Measurements from ENCODE around the gene SORCS2.

SORCS2 gene

DNA sequence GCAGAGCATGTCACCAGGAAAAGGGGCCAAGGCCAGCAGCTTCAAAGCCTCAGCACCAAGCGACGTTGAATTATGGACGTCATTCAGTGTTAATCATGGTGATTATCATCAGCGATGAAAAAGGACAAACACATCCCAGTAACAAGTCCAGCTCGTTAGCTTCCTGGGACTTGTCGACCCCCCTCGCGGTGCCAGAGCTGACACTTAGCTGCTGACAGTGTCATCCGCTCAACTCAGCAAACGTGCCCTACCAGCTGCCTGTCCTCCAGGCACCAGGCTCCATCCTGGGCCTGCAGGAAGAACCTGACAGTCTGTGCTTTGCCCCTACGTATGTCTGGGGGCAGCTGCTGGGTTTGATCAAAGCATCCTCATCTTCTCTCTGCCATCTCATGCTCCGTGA lies 379.4 kb downstream of the SORCS2 start:
- no peaks in the 10 kb centered on the region for H3K9me2 ChIP-seq (replicated peaks; ENCODE audit: control insufficient read depth, low read length)
- H3K27ac ChIP-seq (ENCODE audit: low read depth, low read length): no peak overlapping the region
- H3F3A ChIP-seq (ENCODE audit: control insufficient read depth, insufficient read depth): no peaks in the 10 kb centered on the region
- no peaks in the 10 kb centered on the region for H3K27me3 ChIP-seq (ENCODE audit: control insufficient read depth, low read length)
- H4K20me1 ChIP-seq (ENCODE audit: control insufficient read depth, insufficient read depth, low read depth, low read length): no peaks in the 10 kb centered on the region
- H3K9me3 ChIP-seq (ENCODE audit: control insufficient read depth, insufficient read depth, low read length): peaks cover 8% of the 10 kb centered on the region; the same call in 1 of the 2 replicates
- no peaks in the 10 kb centered on the region for H3K36me3 ChIP-seq (ENCODE audit: control insufficient read depth, low read length)
- TF ChIP-seq, protein P1, sequence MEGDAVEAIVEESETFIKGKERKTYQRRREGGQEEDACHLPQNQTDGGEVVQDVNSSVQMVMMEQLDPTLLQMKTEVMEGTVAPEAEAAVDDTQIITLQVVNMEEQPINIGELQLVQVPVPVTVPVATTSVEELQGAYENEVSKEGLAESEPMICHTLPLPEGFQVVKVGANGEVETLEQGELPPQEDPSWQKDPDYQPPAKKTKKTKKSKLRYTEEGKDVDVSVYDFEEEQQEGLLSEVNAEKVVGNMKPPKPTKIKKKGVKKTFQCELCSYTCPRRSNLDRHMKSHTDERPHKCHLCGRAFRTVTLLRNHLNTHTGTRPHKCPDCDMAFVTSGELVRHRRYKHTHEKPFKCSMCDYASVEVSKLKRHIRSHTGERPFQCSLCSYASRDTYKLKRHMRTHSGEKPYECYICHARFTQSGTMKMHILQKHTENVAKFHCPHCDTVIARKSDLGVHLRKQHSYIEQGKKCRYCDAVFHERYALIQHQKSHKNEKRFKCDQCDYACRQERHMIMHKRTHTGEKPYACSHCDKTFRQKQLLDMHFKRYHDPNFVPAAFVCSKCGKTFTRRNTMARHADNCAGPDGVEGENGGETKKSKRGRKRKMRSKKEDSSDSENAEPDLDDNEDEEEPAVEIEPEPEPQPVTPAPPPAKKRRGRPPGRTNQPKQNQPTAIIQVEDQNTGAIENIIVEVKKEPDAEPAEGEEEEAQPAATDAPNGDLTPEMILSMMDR (IDR thresholded peaks at IDR 0.05; ENCODE audit: low read depth, low read length, poor library complexity, severe bottlenecking): no peak
- TF ChIP-seq EZH2phosphoT487 (IDR thresholded peaks at IDR 0.05; ENCODE audit: borderline replicate concordance, low read length): no peak
- no peaks in the 10 kb centered on the region for H3K79me2 ChIP-seq (ENCODE audit: control insufficient read depth, low read length)
- no peak overlapping the region for H3K4me3 ChIP-seq (ENCODE audit: low read length)
- H3K4me1 ChIP-seq (ENCODE audit: control insufficient read depth, low read length): no peaks in the 10 kb centered on the region
- no peak overlapping the region for H3K4me2 ChIP-seq (ENCODE audit: low read length)

DNA sequence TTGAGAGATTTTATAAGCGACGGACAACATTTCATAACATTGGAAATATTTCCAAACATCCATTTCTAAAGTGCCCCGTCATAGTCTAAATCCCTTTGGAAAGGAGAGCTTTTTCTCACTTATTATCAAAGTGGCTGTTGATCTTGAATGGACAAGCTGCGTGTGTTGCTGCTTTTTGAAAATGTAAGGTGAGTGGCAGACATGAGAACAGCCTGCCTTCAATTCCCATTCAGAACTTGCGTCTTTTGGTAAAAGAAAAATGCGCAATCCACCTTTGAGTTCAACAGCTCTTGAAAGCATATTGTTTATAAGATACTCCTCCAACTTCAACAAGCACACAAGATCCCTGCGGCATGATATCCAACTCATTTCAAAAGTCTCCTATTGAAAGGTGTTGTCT lies 380.6 kb downstream of the SORCS2 start:
- Histone ChIP-seq H4K20me1 (ENCODE audit: control insufficient read depth, insufficient read depth, low read depth, low read length) (no peaks in the 10 kb centered on the region), H3K4me2 (ENCODE audit: low read length) (no peak overlapping the region), H3K27ac (ENCODE audit: low read depth, low read length) (no peak overlapping the region), H3K9me2 (replicated peaks; ENCODE audit: control insufficient read depth, low read length) (no peaks in the 10 kb centered on the region), H3F3A (ENCODE audit: control insufficient read depth, insufficient read depth) (no peaks in the 10 kb centered on the region), H3K9me3 (ENCODE audit: control insufficient read depth, insufficient read depth, low read length) (peaks cover 19% of the 10 kb centered on the region; the same call in 1 of the 2 replicates), H3K79me2 (ENCODE audit: control insufficient read depth, low read length) (no peaks in the 10 kb centered on the region), H3K36me3 (ENCODE audit: control insufficient read depth, low read length) (no peaks in the 10 kb centered on the region), H3K4me1 (ENCODE audit: control insufficient read depth, low read length) (no peaks in the 10 kb centered on the region), H3K27me3 (ENCODE audit: control insufficient read depth, low read length) (no peaks in the 10 kb centered on the region), H3K4me3 (ENCODE audit: low read length) (no peak overlapping the region)
- TF ChIP-seq, protein P1 (IDR thresholded peaks at IDR 0.05; ENCODE audit: low read depth, low read length, poor library complexity, severe bottlenecking): no peak

DNA sequence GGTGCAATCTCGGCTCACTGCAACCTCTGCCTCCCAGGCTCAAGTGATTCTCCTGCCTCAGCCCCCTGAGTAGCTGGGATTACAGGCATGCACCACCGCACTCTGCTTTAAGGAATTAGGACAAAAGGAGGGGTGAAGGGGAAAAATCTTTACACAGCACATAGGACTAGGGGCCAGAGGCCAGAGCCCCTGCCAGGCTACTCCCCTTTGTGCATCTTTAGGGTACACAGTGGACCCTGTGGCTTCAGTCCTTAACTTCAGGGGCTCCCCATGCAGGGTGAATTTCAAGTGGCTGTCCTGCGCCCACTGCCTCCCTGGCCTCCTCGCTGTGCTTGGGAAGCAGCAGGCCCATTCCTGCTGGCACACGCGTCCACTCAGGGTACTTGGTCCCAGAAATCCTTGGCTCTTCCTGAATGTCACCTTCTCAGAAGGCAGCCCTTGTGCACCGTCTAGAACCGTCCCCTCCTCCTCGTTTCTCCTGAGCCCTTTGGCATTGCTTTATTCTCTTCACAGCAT lies 381.3 kb downstream of the SORCS2 start:
- H3K36me3 ChIP-seq (ENCODE audit: control insufficient read depth, low read length): no peaks in the 10 kb centered on the region
- no peak overlapping the region for H3K4me2 ChIP-seq (ENCODE audit: low read length)
- no peak overlapping the region for H3K27ac ChIP-seq (ENCODE audit: low read depth, low read length)
- H3K79me2 ChIP-seq (ENCODE audit: control insufficient read depth, low read length): no peaks in the 10 kb centered on the region
- H4K20me1 ChIP-seq (ENCODE audit: control insufficient read depth, insufficient read depth, low read depth, low read length): no peaks in the 10 kb centered on the region
- H3K4me3 ChIP-seq (ENCODE audit: low read length): no peak overlapping the region
- no peaks in the 10 kb centered on the region for H3K4me1 ChIP-seq (ENCODE audit: control insufficient read depth, low read length)
- no peaks in the 10 kb centered on the region for H3F3A ChIP-seq (ENCODE audit: control insufficient read depth, insufficient read depth)
- H3K9me3 ChIP-seq (ENCODE audit: control insufficient read depth, insufficient read depth, low read length): peaks cover 24% of the 10 kb centered on the region; the same call in 1 of the 2 replicates
- H3K27me3 ChIP-seq (ENCODE audit: control insufficient read depth, low read length): no peaks in the 10 kb centered on the region
- TF ChIP-seq, protein P1 (IDR thresholded peaks at IDR 0.05; ENCODE audit: low read depth, low read length, poor library complexity, severe bottlenecking): no peak
- no peak for TF ChIP-seq EZH2phosphoT487 (IDR thresholded peaks at IDR 0.05; ENCODE audit: borderline replicate concordance, low read length)
- H3K9me2 ChIP-seq (replicated peaks; ENCODE audit: control insufficient read depth, low read length): no peaks in the 10 kb centered on the region

All from DOHH2 (cell line).